ENCODE data around the gene EFCAB9.

Gene EFCAB9

DNA sequence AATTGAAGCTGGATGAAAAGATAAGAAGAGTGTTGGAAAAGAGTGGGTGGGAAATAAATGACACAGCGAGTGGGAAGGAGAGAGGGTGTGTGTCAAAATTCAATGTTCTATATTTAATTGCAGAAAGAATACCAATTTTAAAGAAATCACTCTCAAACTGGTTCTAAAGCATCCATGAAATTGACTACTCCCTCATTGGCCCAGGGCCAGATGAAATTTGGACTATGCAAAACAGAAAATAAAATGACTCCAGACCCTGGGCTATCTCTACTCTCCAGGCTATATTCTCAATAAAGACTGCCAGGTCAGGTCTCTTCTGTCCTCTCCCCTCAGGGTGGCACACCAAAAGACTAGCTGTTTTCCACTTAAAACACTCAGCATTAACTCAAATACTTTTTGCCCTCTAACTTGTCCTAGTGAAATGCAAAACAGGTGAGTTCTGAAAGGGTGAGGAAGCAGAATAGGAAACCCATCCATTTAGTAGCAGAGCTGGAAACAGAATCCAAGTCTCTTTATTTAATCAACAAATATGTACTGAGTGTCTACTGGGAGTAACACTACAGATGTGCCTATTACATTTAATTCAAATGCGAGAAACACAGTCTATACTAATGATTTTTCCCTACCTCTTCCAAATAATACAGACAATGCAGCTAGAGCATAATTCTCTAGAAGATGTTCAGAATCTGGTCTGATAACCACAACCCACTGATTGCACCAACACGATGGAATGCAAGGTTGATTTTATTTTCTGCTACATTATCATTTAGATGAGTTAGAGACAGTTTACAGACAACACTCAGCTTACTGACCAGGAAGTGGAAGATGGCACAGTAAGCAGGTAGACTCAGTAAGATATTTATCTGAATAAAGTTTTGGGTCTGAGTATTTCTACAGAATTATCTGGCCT, 42.1 kb downstream of the EFCAB9 start:
- DNase-seq (ENCODE audit: low spot score), result peak; percentile 22

DNA sequence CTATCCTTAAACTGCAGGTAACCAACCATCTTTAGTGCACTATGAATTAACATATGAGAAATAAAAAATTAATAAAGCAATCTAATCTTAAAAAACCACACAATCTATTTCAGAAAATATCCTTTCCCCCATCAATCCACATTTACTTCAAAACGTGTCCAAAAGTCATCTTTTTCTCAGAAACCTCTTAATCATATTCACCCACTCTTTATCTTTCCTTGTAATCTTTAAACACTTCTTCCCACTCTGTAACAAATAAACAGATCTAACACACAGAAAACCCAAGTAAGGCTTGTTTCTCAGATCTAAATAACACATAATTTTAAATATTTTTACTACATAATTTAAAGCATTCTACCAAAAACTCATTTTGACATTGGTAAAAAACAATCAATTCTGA, 44.4 kb downstream of the EFCAB9 start:
- no peak for DNase-seq (ENCODE audit: low spot score)

DNA sequence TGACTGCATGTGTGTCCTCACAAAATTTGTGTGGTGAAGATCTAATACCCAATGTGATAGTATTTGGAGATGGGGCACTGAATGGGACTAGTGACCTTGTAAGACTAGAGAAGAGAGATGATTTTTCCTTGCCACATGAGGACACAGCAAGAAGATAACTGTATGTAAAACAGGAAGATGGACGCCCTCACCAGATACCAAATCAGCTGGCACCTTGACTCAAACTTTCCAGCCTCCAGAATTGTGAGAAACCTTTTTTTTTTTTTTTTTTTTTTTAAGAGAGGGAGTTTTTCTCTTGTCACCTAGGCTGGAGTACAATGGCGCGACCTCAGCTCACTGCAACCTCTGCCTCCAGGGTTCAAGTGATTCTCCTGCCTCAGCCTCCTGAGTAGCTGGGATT, 49.3 kb downstream of the EFCAB9 start:
- no peak for DNase-seq (ENCODE audit: low spot score)

DNA sequence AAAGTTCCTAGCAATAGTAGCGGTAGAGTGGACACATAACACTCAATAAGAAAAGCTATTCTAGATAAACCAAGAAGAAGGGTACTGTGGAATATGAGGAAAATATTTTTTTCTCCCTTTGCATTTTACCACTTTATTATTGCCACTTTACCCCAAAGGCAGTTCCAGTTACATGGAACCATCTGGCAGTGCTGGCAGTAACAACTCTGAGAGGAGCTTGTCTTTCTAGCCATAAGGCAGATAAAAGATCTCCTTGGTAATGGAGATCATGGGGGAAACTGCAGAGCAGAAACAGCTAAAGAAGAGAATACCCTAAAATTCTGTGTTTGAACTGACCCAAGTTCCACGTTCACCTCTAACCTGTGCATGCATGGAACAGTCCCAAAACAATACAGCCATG, 51.1 kb downstream of the EFCAB9 start:
- DNase-seq (ENCODE audit: low spot score), result no peak

DNA sequence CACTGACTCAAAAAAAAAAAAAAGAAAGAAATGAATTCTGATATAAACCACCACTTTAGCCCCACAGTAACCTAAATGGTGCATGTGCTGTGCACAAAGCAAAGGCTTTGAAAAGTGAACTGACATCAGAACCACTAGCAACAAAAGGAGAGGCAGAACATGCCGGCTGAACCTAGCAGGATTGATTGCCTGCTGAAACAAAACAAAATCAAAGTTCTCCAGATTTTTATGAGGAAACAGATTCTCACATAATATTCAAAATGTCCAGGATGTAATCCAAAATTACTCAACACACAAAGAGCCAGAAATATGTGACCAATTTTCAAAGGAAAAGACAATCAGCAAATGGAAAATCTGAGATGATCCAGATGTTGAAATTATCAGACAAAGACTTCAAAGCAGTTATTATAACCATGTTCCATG, 51.7 kb downstream of the EFCAB9 start:
- DNase-seq (ENCODE audit: low spot score), result peak; percentile 22

DNA sequence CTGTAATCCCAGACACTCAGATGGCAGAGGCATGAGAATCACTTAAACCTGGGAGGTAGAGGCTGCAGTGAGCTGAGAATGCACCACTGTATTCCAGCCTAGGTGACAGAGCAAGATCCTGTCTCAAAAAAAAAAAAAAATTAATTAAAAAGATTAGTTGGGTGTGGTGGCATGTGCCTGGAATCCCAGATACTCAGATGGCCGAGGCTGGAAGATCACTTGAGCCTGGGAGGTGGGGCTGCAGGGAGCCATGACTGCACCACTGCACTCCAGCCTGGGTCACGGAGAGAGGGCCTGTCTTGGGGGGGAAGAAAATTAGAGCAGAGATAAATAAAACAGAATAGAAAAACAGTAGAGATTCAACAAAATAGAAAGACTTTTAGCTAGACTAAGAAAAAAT, 54.7 kb downstream of the EFCAB9 start:
- DNase-seq (ENCODE audit: low spot score), result no peak

DNA sequence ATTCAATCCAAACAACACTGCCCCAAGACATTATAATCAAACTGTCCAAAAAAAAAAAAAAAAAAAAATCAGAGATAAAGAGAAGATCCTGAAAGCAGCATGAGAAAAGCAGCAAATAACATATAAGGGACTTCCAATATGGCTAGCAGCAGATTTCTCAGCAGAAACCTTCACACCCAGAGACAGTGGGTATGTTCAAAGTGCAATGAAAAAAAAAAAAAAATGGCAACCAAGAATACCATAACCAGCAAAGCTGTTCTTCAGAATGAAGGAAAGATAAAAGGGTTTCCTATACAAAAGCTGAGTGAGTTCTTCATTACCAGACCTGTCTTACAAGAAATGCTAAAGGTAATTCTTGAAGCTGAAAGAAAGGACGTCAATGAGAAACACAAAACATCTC, 57.4 kb downstream of the EFCAB9 start:
- DNase-seq (ENCODE audit: low spot score), result no peak

DNA sequence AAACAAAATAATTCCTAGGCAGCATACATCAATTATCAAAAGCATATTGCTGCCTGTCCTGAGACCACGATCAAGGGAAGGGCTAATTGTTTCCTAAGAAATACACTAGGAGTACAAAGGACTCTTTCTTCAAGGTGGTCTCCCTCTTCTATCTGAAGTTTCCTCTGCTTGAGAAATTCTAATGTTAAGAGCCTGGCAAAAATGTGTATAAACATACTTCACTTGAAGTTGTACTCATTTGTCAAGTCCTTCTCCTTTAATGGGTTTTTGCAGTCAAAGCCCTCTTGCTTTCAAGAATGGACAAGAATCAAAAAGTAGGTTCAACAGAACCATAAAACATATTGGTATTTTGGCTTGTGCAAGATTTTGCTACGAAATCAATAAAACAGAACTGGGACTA, 58.5 kb downstream of the EFCAB9 start:
- DNase-seq (ENCODE audit: low spot score), result no peak

Data from AG20443 (cell line).